Transverse colon (tissue), 4 donors: ENCODE measurements around the gene FOXP1. TPM values are rescaled to one million over a fixed set of nuclear protein-coding genes. Genes with fewer than 3 reads are reported as not detected.

Experiments
- DNase-seq: peaks from one replicate; pipeline ENCODE4 v3.0.0-alpha.2; 2019
- H3K27ac ChIP-seq, 4 donors: fragments of 200-600 bp; sonication (generic); 2 replicates each; pipeline ENCODE4 v1.5.1; 2016 to 2018; ENCODE audit warnings: inconsistent platforms in 4 of 4
- H3K27me3 ChIP-seq: fragments of 200-600 bp; sonication (generic); 2 replicates; pipeline ENCODE4 v1.5.1; 2017; ENCODE audit warnings: inconsistent platforms
- H3K36me3 ChIP-seq, 4 donors: fragments of 200-600 bp; sonication (generic); 2 replicates each; pipeline ENCODE4 v1.5.1; 2017 to 2019; ENCODE audit warnings: inconsistent platforms in 4 of 4
- H3K4me1 ChIP-seq, 4 donors: fragments of 200-600 bp; sonication (generic); 2 replicates each; pipeline ENCODE4 v1.5.1; 2017 to 2020; ENCODE audit warnings: inconsistent platforms in 4 of 4
- H3K4me3 ChIP-seq, 4 donors: fragments of 200-600 bp; sonication (generic); 1 replicate in 1 of 4; 2 replicates in 3 of 4; pipeline versions ENCODE4 v1.5.1 to v1.6.1; 2017 to 2019; ENCODE audit warnings: inconsistent platforms in 4 of 4
- H3K9me3 ChIP-seq, 2 donors: fragments of 200-600 bp; sonication (generic); 2 replicates each; pipeline ENCODE4 v1.5.1; 2017 to 2019; ENCODE audit warnings: inconsistent platforms in 2 of 2
- CTCF ChIP-seq, 5 experiments: fragments of 200-600 bp in 3 of 5; fragments of 450-650 bp in 2 of 5; sonication (generic) in 3 of 5; IDR thresholded peaks; 1 replicate in 2 of 5; 2 replicates in 3 of 5; pipeline ENCODE4 v1.5.1; 2016 to 2017; ENCODE audit warnings: antibody characterized with exemption in 5 of 5, inconsistent platforms in 3 of 5, mild to moderate bottlenecking in 2 of 5, moderate library complexity in 1 of 5
- EP300 ChIP-seq: sonication (generic); formaldehyde crosslinking; IDR thresholded peaks from one replicate; pipeline ENCODE4 v1.6.1; 2017; ENCODE audit warnings: antibody characterized with exemption, low read depth
- POLR2A ChIP-seq: fragments of 450-650 bp; IDR thresholded peaks from one replicate; pipeline ENCODE4 v1.6.1; 2016; ENCODE audit warnings: antibody characterized with exemption, mild to moderate bottlenecking, moderate library complexity
- POLR2AphosphoS5 ChIP-seq, 3 donors: sonication (generic); formaldehyde crosslinking; IDR thresholded peaks; one replicate each; pipeline ENCODE4 v1.6.1; 2016; ENCODE audit warnings: antibody characterized with exemption in 3 of 3
- WGBS, 2 donors: methylation state at CpG; one replicate each; pipeline ENCODE4 v1.1.5; 2018; ENCODE audit warnings: low coverage in 1 of 2; 5-methylcytosine and 5-hydroxymethylcytosine counted together
- in situ Hi-C, 4 donors: fragments of 200-750 bp; cut with MboI; loops; one replicate each; pipeline versions ENCODE4 v1.15.0 to v1.15.1; 2017; ENCODE audit warnings: low sequenced_read_pairs in 3 of 4, low pct_ligation_motif_present in 1 of 4, low pct_unique_long_range_greater_than_20kb in 1 of 4
- intact Hi-C: fragments of 100-400 bp; cut with DNase I; formaldehyde crosslinking; loops from one replicate; pipeline ENCODE4 v1.15.1; 2023; ENCODE audit warnings: low total_unique reads
- total RNA-seq, 4 donors: library from RNA; depleted of rRNA; stranded (reverse); fragments of >200 nt; gene quantifications; one replicate each; pipeline ENCODE4 v1.1.0, GENCODE V29; 2016

The FOXP1 gene
- total RNA-seq, 4 donors from 2014 or later = 102 to 260 (median 150) TPM

- intact Hi-C loops (no loop called here), in situ Hi-C loops (no loop called here)
- Histone ChIP-seq H3K4me3 (no peak overlapping the region), H3K27ac (no peak overlapping the region), H3K36me3 (peaks cover 0 to 12% (median 0%) of the 10 kb centered on the region in 4 donors), H3K9me3 (peaks cover 0 to 8% of the 10 kb centered on the region in 2 donors), H3K4me1 (peaks cover 4 to 26% (median 12%) of the 10 kb centered on the region in 4 donors), H3K27me3 (no peaks in the 10 kb centered on the region)
- DNase-seq = no peak
- 92% methylated on average over 3 to 5 of the region's 5 CpGs for WGBS, 2 donors
- TF ChIP-seq EP300 (no peak), POLR2A (no peak), POLR2AphosphoS5 (IDR thresholded peaks at IDR 0.05) (no peak), CTCF (IDR thresholded peaks at IDR 0.05) (no peak)
These were observed 89.3 kb downstream of the FOXP1 start for GRCh38 chr3:71494212-71494611.

GRCh38 chr3:71492974-71493771 is 90.4 kb downstream of the FOXP1 start:
- Histone ChIP-seq H3K27ac (peak overlapping the region in 1 of 4 donors; percentile 6), H3K4me1 (peaks cover 4 to 22% (median 10%) of the 10 kb centered on the region in 4 donors), H3K9me3 (peaks cover 0 to 8% of the 10 kb centered on the region in 2 donors), H3K4me3 (no peak overlapping the region), H3K36me3 (peaks cover 0 to 12% (median 0%) of the 10 kb centered on the region in 4 donors), H3K27me3 (no peaks in the 10 kb centered on the region)
- WGBS, 2 donors = 76 to 83% methylated on average over 9 of the region's 9 CpGs
- TF ChIP-seq POLR2A (no peak), CTCF (IDR thresholded peaks at IDR 0.05) (no peak), POLR2AphosphoS5 (IDR thresholded peaks at IDR 0.05) (no peak), EP300 (no peak)
- intact Hi-C loops = no loop called here
- in situ Hi-C loops = no loop called here
- DNase-seq = no peak

GRCh38 chr3:71492566-71492965 is 91.0 kb downstream of the FOXP1 start:
- H3K27ac ChIP-seq = peak overlapping the region in 1 of 4 donors; percentile 6
- in situ Hi-C loops = no loop called here

More at GRCh38 chr3:71492566-71492965, 91.0 kb downstream of the FOXP1 start:
- H3K36me3 ChIP-seq = peaks cover 0 to 12% (median 0%) of the 10 kb centered on the region in 4 donors
- no peak for DNase-seq
- intact Hi-C loops = no loop called here
- H3K9me3 ChIP-seq = peaks cover 0 to 8% of the 10 kb centered on the region in 2 donors
- no peak overlapping the region for H3K4me3 ChIP-seq
- no peaks in the 10 kb centered on the region for H3K27me3 ChIP-seq
- TF ChIP-seq POLR2A (no peak), EP300 (no peak), POLR2AphosphoS5 (IDR thresholded peaks at IDR 0.05) (no peak), CTCF (IDR thresholded peaks at IDR 0.05) (no peak)
- H3K4me1 ChIP-seq = peaks cover 3 to 16% (median 6%) of the 10 kb centered on the region in 4 donors
